Measurements from ENCODE around the gene NUDT2. TPM values are rescaled to one million over a fixed set of nuclear protein-coding genes. Genes with fewer than 3 reads are reported as not detected.

NUDT2 gene
- total and polyA plus RNA-seq, 10 of the 15 experiments (the other 5 are each of a cell fraction or from before 2014, with no cell fraction given) = 24.5 to 55.1 (median 33.6) TPM

GRCh38 chr9:34322899-34323591 lies 6.3 kb upstream of the NUDT2 start:
- Histone ChIP-seq H3K4me2 (ENCODE audit: control insufficient read depth, insufficient read depth) (no peak overlapping the region), H3K4me1 (ENCODE audit: control insufficient read depth, insufficient read depth, low read length) (no peaks in the 10 kb centered on the region; the same call in 1 of the 2 replicates), H3K36me3 (ENCODE audit: control insufficient read depth in 2 of 2, insufficient read depth in 2 of 2, low read length in 1 of 2) (peaks cover 0 to 2% of the 10 kb centered on the region in 2 experiments; a peak in 2 of 4 replicates), H3K27ac (ENCODE audit: control insufficient read depth, insufficient read depth) (no peak overlapping the region), H3K9ac (ENCODE audit: control insufficient read depth, insufficient read depth, low read length) (no peak overlapping the region), H3K27me3 (replicated peaks in 1 of 2; ENCODE audit: control insufficient read depth in 2 of 2, insufficient read depth in 2 of 2, low read length in 1 of 2) (no peaks in the 10 kb centered on the region), H4K20me1 (ENCODE audit: control insufficient read depth, insufficient read depth) (no peaks in the 10 kb centered on the region), H2AFZ (ENCODE audit: control insufficient read depth, low read depth, low read length) (peak overlapping the region; percentile 54), H3K9me3 (replicated peaks; ENCODE audit: control insufficient read depth, insufficient read depth, low read length) (no peaks in the 10 kb centered on the region), H3K79me2 (ENCODE audit: control insufficient read depth, insufficient read depth, low read length) (peaks cover 3% of the 10 kb centered on the region), H3K4me3 (no peak overlapping the region)
- ChIA-PET POLR2A (no interaction called here), RAD21 (ENCODE audit: unreplicated experiment) (no interaction called here), CTCF (interaction anchor here (1.0 kb wide), 1 partner anchor 12 kb away, joined by 3 read pairs; no protein-coding TSS in a partner anchor), SMC1A (ENCODE audit: uncharacterized antibody, unreplicated experiment) (no interaction called here)
- no TSS peak for BruUV-seq (replicated peaks)
- TF ChIP-seq ZBTB33 (IDR thresholded peaks at IDR 0.05) = no peak
- TF ChIP-seq BMI1 (IDR thresholded peaks at IDR 0.05; ENCODE audit: borderline replicate concordance) = no peak
- TF ChIP-seq MEF2A (IDR thresholded peaks at IDR 0.05; ENCODE audit: insufficient read depth, low read depth, low read length) = 0 out of 2 replicates have a peak, but pooled peaks have one; percentile 26
- TF ChIP-seq ZNF622 (IDR thresholded peaks at IDR 0.05) = no peak
- no peak for TF ChIP-seq ZNF274 (IDR thresholded peaks at IDR 0.05; ENCODE audit: insufficient read depth, insufficient read length)
- no peak for TF ChIP-seq HDGF (IDR thresholded peaks at IDR 0.05)
- WGBS (ENCODE audit: insufficient coverage, insufficient replicate concordance, low lambda C conversion rate, missing lambda C conversion rate) = 2% methylated on average over 2 of the region's 2 CpGs
- DNase-seq (ENCODE audit: low read depth, low spot score) (no peak), FAIRE-seq (no peak), ATAC-seq (no peak; the same call in 2 of the 3 replicates)
- in situ Hi-C loops (cut with MboI) = no loop called here
- intact Hi-C loops (cut with micrococcal nuclease; ENCODE audit: unreplicated experiment) = no loop called here
